ENCODE data around the gene PCBP1.
"Not testable (repeated sequence)": the region's sequence is repeated elsewhere in the genome, so short reads cannot be mapped to it uniquely, and the experiment has no call there.

PCBP1 gene

DNA sequence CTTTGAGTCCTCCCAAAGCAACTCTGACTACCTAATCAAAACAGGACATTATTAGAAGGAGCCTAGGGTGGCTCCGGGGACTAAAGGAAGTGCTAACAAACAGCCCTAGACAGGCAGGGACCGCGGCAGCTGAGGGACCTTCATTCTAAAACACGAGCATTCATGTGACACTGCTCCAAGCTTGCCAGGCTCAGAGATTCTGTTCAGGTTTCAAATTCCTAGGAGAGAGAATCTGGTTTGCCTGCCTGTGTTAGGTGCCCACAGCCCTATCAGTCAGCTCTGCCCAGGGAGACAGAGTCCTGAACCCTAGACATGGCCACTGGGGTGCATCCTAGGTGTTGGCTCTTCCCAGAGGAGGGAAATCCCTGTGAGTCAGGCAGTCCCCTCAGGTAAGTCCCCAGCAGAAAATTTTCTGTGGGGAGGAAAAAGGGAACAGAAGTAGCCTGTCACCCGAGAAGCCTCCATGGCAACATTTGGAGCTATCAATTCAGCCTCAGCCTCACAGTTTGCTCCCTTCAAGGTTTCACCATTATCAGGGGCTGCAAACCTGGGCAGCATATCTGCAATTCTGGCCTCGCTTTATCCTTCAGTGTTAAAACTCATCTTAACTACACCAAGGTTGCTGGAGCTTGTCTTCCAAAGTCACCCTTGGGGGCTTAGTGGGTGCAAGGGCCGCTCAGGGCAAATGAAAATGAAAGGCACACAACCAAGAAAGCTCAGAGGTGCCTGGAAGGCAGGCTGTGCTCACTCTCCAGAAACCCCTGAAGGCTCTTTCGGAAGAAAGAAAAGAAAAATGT lies 28.6 kb downstream of the PCBP1 start:
- Mint-ChIP-seq H3K4me1 (ENCODE audit: low read depth) (peaks cover 27% of the 10 kb centered on the region), H3K4me3 (no peak overlapping the region), H3K27me3 (no peaks in the 10 kb centered on the region), H3K9me3 (no peaks in the 10 kb centered on the region), H3K27ac (peak overlapping the region; percentile 72), H3K36me3 (ENCODE audit: low read depth) (no peaks in the 10 kb centered on the region)
- intact Hi-C loops (cut with micrococcal nuclease) = no loop called here

- intact Hi-C loops (cut with micrococcal nuclease) = no loop called here
- Mint-ChIP-seq H3K27me3 (no peaks in the 10 kb centered on the region), H3K9me3 (no peaks in the 10 kb centered on the region), H3K4me3 (no peak overlapping the region), H3K27ac (no peak overlapping the region), H3K36me3 (ENCODE audit: low read depth) (no peaks in the 10 kb centered on the region), H3K4me1 (ENCODE audit: low read depth) (peaks cover 30% of the 10 kb centered on the region)
Observed at GRCh38 chr2:70116936-70117552, 29.8 kb downstream of the PCBP1 start.

- Mint-ChIP-seq H3K4me3 (no peak overlapping the region), H3K27ac (peak overlapping the region; percentile 38), H3K4me1 (ENCODE audit: low read depth) (peaks cover 39% of the 10 kb centered on the region), H3K36me3 (ENCODE audit: low read depth) (no peaks in the 10 kb centered on the region), H3K27me3 (no peaks in the 10 kb centered on the region), H3K9me3 (no peaks in the 10 kb centered on the region)
- intact Hi-C loops (cut with micrococcal nuclease) = no loop called here
Observed at GRCh38 chr2:70118798-70119454, 31.6 kb downstream of the PCBP1 start.

- H3K27me3 Mint-ChIP-seq = no peaks in the 10 kb centered on the region
- no peak overlapping the region for H3K4me3 Mint-ChIP-seq
- H3K4me1 Mint-ChIP-seq (ENCODE audit: low read depth) = peaks cover 67% of the 10 kb centered on the region
- intact Hi-C loops (cut with micrococcal nuclease) = no loop called here
- H3K27ac Mint-ChIP-seq = peak overlapping the region; percentile 100
- no peaks in the 10 kb centered on the region for H3K9me3 Mint-ChIP-seq
- no peaks in the 10 kb centered on the region for H3K36me3 Mint-ChIP-seq (ENCODE audit: low read depth)
Observed at GRCh38 chr2:70121627-70122372, 34.5 kb downstream of the PCBP1 start.

DNA sequence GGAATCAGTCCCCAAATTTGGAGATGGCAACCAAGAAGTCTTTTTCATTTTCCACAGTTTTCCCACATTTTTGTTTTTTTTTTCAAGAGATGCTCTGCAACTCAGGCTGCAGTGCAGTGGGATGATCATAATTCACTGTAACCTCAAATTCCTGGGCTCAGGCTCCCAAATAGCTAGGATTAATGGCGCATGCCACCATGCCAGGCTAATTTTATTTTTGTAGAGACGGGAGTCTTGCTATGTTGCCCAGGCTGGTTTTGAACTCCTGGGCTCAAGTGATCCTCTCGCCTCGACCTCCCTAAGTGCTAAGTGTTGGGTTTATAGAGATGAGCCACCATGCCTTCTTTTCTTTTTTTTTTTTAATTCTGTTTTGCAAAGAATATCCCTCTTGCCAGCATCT lies 35.2 kb downstream of the PCBP1 start:
- Mint-ChIP-seq H3K27me3 (no peaks in the 10 kb centered on the region), H3K36me3 (ENCODE audit: low read depth) (no peaks in the 10 kb centered on the region), H3K4me1 (ENCODE audit: low read depth) (peaks cover 73% of the 10 kb centered on the region), H3K27ac (peak overlapping the region; percentile 100), H3K4me3 (no peak overlapping the region), H3K9me3 (no peaks in the 10 kb centered on the region)
- intact Hi-C loops (cut with micrococcal nuclease) = no loop called here

- intact Hi-C loops (cut with micrococcal nuclease) = no loop called here
Observed at GRCh38 chr2:70123051-70123828, 36.0 kb downstream of the PCBP1 start.

GRCh38 chr2:70123829-70124116 lies 36.5 kb downstream of the PCBP1 start:
- intact Hi-C loops (cut with micrococcal nuclease) = loop anchor here (1.0 to 2.0 kb wide), 3 partner anchors 19 to 67 kb away; partner anchors contain the start of genes C2orf42 and PCBP1
- Mint-ChIP-seq H3K9me3 (no peaks in the 10 kb centered on the region), H3K27ac (peak overlapping the region; percentile 100), H3K27me3 (no peaks in the 10 kb centered on the region), H3K36me3 (ENCODE audit: low read depth) (no peaks in the 10 kb centered on the region), H3K4me1 (ENCODE audit: low read depth) (peaks cover 82% of the 10 kb centered on the region), H3K4me3 (peak overlapping the region; percentile 74)

More at GRCh38 chr2:70123051-70123828, 36.0 kb downstream of the PCBP1 start:
- Mint-ChIP-seq H3K4me1 (ENCODE audit: low read depth) (peaks cover 79% of the 10 kb centered on the region), H3K9me3 (no peaks in the 10 kb centered on the region), H3K27ac (peak overlapping the region; percentile 100), H3K4me3 (peak overlapping the region; percentile 74), H3K27me3 (no peaks in the 10 kb centered on the region), H3K36me3 (ENCODE audit: low read depth) (no peaks in the 10 kb centered on the region)

GRCh38 chr2:70124983-70125480 lies 37.8 kb downstream of the PCBP1 start:
- no peaks in the 10 kb centered on the region for H3K9me3 Mint-ChIP-seq
- no peaks in the 10 kb centered on the region for H3K36me3 Mint-ChIP-seq (ENCODE audit: low read depth)
- H3K27ac Mint-ChIP-seq = peak overlapping the region; percentile 100
- H3K4me3 Mint-ChIP-seq = peak overlapping the region; percentile 74
- intact Hi-C loops (cut with micrococcal nuclease) = loop anchor here (1.0 to 2.0 kb wide), 3 partner anchors 17 to 66 kb away; partner anchors contain the start of genes C2orf42 and PCBP1
- H3K4me1 Mint-ChIP-seq (ENCODE audit: low read depth) = peaks cover 85% of the 10 kb centered on the region
- no peaks in the 10 kb centered on the region for H3K27me3 Mint-ChIP-seq

- intact Hi-C loops (cut with micrococcal nuclease) = loop anchor here (2.0 kb wide), 1 partner anchor 65 kb away; the partner anchor contains the start of gene C2orf42
- Mint-ChIP-seq H3K27ac (peak overlapping the region; percentile 100), H3K4me1 (ENCODE audit: low read depth) (peaks cover 89% of the 10 kb centered on the region), H3K36me3 (ENCODE audit: low read depth) (no peaks in the 10 kb centered on the region), H3K9me3 (no peaks in the 10 kb centered on the region), H3K4me3 (peak overlapping the region; percentile 74), H3K27me3 (no peaks in the 10 kb centered on the region)
Observed at GRCh38 chr2:70125498-70125898, 38.2 kb downstream of the PCBP1 start.

GRCh38 chr2:70126413-70126812 lies 39.1 kb downstream of the PCBP1 start:
- intact Hi-C loops (cut with micrococcal nuclease) = no loop called here
- H3K36me3 Mint-ChIP-seq (ENCODE audit: low read depth) = no peaks in the 10 kb centered on the region
- H3K27ac Mint-ChIP-seq = peak overlapping the region; percentile 100
- H3K27me3 Mint-ChIP-seq = no peaks in the 10 kb centered on the region
- H3K4me3 Mint-ChIP-seq = peak overlapping the region; percentile 74
- peaks cover 87% of the 10 kb centered on the region for H3K4me1 Mint-ChIP-seq (ENCODE audit: low read depth)
- no peaks in the 10 kb centered on the region for H3K9me3 Mint-ChIP-seq

DNA sequence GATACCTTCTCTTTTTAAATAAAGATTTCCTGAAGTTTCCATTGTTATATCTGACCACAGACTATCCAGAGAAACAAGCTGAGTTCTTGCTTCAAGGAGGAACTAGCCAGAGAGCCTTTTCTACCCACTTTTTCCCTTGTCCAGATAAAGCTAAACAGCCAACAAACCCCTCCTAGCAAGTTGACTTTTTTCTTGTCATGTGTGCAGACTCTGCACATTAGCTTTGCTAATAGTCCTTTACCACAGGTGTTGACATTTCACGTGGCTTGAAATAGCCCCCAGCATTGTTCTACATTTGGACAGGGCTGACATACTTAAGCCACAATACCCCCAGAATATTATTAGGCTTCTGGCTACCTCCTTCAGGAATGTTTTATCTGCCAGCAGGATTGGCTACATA lies 40.7 kb downstream of the PCBP1 start:
- no peaks in the 10 kb centered on the region for H3K36me3 Mint-ChIP-seq (ENCODE audit: low read depth)
- no peaks in the 10 kb centered on the region for H3K27me3 Mint-ChIP-seq
- intact Hi-C loops (cut with micrococcal nuclease) = no loop called here
- peak overlapping the region; percentile 65 for H3K27ac Mint-ChIP-seq
- no peak overlapping the region for H3K4me3 Mint-ChIP-seq
- peaks cover 86% of the 10 kb centered on the region for H3K4me1 Mint-ChIP-seq (ENCODE audit: low read depth)
- H3K9me3 Mint-ChIP-seq = no peaks in the 10 kb centered on the region

- H3K36me3 Mint-ChIP-seq (ENCODE audit: low read depth); H3K4me3 Mint-ChIP-seq; H3K9me3 Mint-ChIP-seq; H3K27me3 Mint-ChIP-seq: not testable (repeated sequence)
- peak overlapping the region; percentile 97 for H3K27ac Mint-ChIP-seq
- H3K4me1 Mint-ChIP-seq (ENCODE audit: low read depth) = peaks cover 75% of the 10 kb centered on the region
- intact Hi-C loops (cut with micrococcal nuclease) = loop anchor here (1.0 kb wide), 1 partner anchor 11 kb away; no protein-coding TSS in a partner anchor
Observed at GRCh38 chr2:70131344-70132143, 44.3 kb downstream of the PCBP1 start.

Data from dendritic cell treated with granulocyte-macrophage colony-stimulating factor and Interleukin-4, amounts not matched to agents 40 ng/mL and 50 ng/mL, for 4 days (primary cell).